ENCODE data around the gene FAM209B. TPM values are rescaled to one million over a fixed set of nuclear protein-coding genes. Genes with fewer than 3 reads are reported as not detected.

The FAM209B gene
- total and polyA plus RNA-seq, 10 of the 15 experiments (the other 5 are each of a cell fraction or from before 2014, with no cell fraction given), result 0.22 to 0.77 (median 0.41) TPM; not detected in 2

DNA sequence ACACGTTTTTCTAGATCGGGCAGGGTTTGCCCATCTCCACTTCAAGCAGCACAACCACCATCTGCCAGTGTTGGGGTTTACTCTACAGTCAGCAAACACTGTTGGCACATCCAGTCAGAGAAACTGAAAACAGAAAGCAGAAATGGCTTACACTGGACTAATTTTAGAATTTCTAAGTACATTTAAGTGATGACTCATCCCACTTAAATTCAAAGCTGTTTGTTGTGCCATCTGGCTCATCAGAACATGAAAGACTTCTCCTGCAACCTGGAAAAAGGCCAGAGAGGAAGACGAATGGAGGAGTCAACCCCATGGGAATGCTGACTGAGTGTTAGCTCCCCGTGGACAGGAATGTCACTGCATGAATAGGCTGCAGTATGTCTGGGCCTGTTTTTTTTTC lies 21.8 kb downstream of the FAM209B start (continued):
- TF ChIP-seq CUX1 (IDR thresholded peaks at IDR 0.05; ENCODE audit: insufficient replicate concordance, low read depth, low read length), result no peak
- peak; percentile 63; the same call in 1 of the 2 replicates for TF ChIP-seq SPI1 (IDR thresholded peaks at IDR 0.05; ENCODE audit: borderline replicate concordance, insufficient read depth, low read depth, low read length)
- TF ChIP-seq, protein P1, sequence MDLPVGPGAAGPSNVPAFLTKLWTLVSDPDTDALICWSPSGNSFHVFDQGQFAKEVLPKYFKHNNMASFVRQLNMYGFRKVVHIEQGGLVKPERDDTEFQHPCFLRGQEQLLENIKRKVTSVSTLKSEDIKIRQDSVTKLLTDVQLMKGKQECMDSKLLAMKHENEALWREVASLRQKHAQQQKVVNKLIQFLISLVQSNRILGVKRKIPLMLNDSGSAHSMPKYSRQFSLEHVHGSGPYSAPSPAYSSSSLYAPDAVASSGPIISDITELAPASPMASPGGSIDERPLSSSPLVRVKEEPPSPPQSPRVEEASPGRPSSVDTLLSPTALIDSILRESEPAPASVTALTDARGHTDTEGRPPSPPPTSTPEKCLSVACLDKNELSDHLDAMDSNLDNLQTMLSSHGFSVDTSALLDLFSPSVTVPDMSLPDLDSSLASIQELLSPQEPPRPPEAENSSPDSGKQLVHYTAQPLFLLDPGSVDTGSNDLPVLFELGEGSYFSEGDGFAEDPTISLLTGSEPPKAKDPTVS (IDR thresholded peaks at IDR 0.05; ENCODE audit: low read depth, low read length), result no peak
- peak; percentile 35; the same call in 1 of the 2 replicates for TF ChIP-seq RUNX3 (IDR thresholded peaks at IDR 0.05; ENCODE audit: low read length)
- TF ChIP-seq MEF2B (IDR thresholded peaks at IDR 0.05; ENCODE audit: partially characterized antibody, poor library complexity, severe bottlenecking), result peak; percentile 82
- TF ChIP-seq, protein P2, sequence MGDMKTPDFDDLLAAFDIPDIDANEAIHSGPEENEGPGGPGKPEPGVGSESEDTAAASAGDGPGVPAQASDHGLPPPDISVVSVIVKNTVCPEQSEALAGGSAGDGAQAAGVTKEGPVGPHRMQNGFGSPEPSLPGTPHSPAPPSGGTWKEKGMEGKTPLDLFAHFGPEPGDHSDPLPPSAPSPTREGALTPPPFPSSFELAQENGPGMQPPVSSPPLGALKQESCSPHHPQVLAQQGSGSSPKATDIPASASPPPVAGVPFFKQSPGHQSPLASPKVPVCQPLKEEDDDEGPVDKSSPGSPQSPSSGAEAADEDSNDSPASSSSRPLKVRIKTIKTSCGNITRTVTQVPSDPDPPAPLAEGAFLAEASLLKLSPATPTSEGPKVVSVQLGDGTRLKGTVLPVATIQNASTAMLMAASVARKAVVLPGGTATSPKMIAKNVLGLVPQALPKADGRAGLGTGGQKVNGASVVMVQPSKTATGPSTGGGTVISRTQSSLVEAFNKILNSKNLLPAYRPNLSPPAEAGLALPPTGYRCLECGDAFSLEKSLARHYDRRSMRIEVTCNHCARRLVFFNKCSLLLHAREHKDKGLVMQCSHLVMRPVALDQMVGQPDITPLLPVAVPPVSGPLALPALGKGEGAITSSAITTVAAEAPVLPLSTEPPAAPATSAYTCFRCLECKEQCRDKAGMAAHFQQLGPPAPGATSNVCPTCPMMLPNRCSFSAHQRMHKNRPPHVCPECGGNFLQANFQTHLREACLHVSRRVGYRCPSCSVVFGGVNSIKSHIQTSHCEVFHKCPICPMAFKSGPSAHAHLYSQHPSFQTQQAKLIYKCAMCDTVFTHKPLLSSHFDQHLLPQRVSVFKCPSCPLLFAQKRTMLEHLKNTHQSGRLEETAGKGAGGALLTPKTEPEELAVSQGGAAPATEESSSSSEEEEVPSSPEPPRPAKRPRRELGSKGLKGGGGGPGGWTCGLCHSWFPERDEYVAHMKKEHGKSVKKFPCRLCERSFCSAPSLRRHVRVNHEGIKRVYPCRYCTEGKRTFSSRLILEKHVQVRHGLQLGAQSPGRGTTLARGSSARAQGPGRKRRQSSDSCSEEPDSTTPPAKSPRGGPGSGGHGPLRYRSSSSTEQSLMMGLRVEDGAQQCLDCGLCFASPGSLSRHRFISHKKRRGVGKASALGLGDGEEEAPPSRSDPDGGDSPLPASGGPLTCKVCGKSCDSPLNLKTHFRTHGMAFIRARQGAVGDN (IDR thresholded peaks at IDR 0.05), result no peak
- TF ChIP-seq SKIL (IDR thresholded peaks at IDR 0.05; ENCODE audit: low read depth, poor library complexity, severe bottlenecking), result peak; percentile 33
- no peak for TF ChIP-seq POLR2AphosphoS5 (IDR thresholded peaks at IDR 0.05; ENCODE audit: low read length)
- peak; percentile 80 for TF ChIP-seq MEF2A (IDR thresholded peaks at IDR 0.05; ENCODE audit: insufficient read depth, low read depth, low read length)
- no peak for TF ChIP-seq CBX3 (IDR thresholded peaks at IDR 0.05; ENCODE audit: borderline replicate concordance, low read depth)
- TF ChIP-seq FOS (IDR thresholded peaks at IDR 0.05; ENCODE audit: borderline replicate concordance, extremely low read depth, insufficient read length), result no peak
- TF ChIP-seq GABPA (IDR thresholded peaks at IDR 0.05; ENCODE audit: low read depth), result no peak
- no peak for TF ChIP-seq MYC (IDR thresholded peaks at IDR 0.05; ENCODE audit: insufficient read depth, insufficient read length, insufficient replicate concordance, low read length, severe bottlenecking)
- TF ChIP-seq ZZZ3 (IDR thresholded peaks at IDR 0.05; ENCODE audit: control insufficient read depth, insufficient read length, low read depth), result no peak
- TF ChIP-seq ETV6 (conservative IDR thresholded peaks at IDR 0.05 in 1 of 2, IDR thresholded peaks at IDR 0.05 in 1 of 2; ENCODE audit: borderline replicate concordance in 1 of 2, low read depth in 1 of 2), result 0 out of 4 replicates have a peak, but pooled peaks of 1 of the 2 experiments have one; percentile 26
- 0 out of 2 replicates have a peak, but pooled peaks have one; percentile 31 for TF ChIP-seq YY1 (IDR thresholded peaks at IDR 0.05; ENCODE audit: low read depth, low read length)
